Bone marrow (tissue), 2 donors: ENCODE data around the gene QDPR.
A peak's percentile ranks its signal among the peaks of the same experiment; 100 is the strongest.
"Not testable (repeated sequence)": the region's sequence is repeated elsewhere in the genome, so short reads cannot be mapped to it uniquely, and the experiment has no call there.

Experiments
- DNase-seq, 2 donors: peaks; one replicate each; lab custom pipeline; 2025; lab: John Stamatoyannopoulos, UW

QDPR gene

GRCh38 chr4:17490575-17491059, 21.3 kb downstream of the QDPR start:
- no peak for DNase-seq

GRCh38 chr4:17489721-17490120, 22.2 kb downstream of the QDPR start:
- no peak for DNase-seq

GRCh38 chr4:17489123-17489522, 22.8 kb downstream of the QDPR start:
- no peak for DNase-seq

- DNase-seq, result no peak
Measured at GRCh38 chr4:17482716-17483115, 29.2 kb downstream of the QDPR start.

GRCh38 chr4:17480955-17481354, 30.9 kb downstream of the QDPR start:
- DNase-seq, result no peak

GRCh38 chr4:17480210-17480927, 31.5 kb downstream of the QDPR start:
- DNase-seq, result no peak

- no peak for DNase-seq
Measured at GRCh38 chr4:17477774-17478472, 34.0 kb downstream of the QDPR start.

- DNase-seq, result peak in 1 of 2 donors; percentile 6
Measured at GRCh38 chr4:17476853-17477252, 35.0 kb downstream of the QDPR start.

GRCh38 chr4:17475481-17475880, 36.4 kb downstream of the QDPR start:
- DNase-seq, result no peak

- DNase-seq, result no peak
Measured at GRCh38 chr4:17469931-17470674, 41.8 kb downstream of the QDPR start.

GRCh38 chr4:17468619-17469221, 43.2 kb downstream of the QDPR start:
- no peak for DNase-seq

- DNase-seq, result no peak
Measured at GRCh38 chr4:17463606-17464005, 48.3 kb downstream of the QDPR start.

- no peak for DNase-seq
Measured at GRCh38 chr4:17450269-17450804, 61.6 kb downstream of the QDPR start.

- DNase-seq, result peak in 1 of 2 donors; percentile 4
Measured at GRCh38 chr4:17448689-17449088, 63.2 kb downstream of the QDPR start.

GRCh38 chr4:17447675-17448298, 64.1 kb downstream of the QDPR start:
- DNase-seq, result peak in 1 of 2 donors; percentile 13

GRCh38 chr4:17447056-17447455, 64.8 kb downstream of the QDPR start:
- no peak for DNase-seq

GRCh38 chr4:17442477-17442876, 69.4 kb downstream of the QDPR start:
- DNase-seq, result not testable (repeated sequence)

- no peak for DNase-seq
Measured at GRCh38 chr4:17437396-17437795, 74.5 kb downstream of the QDPR start.

- DNase-seq, result no peak
Measured at GRCh38 chr4:17436750-17437090, 75.2 kb downstream of the QDPR start.
